Tibial artery (tissue), 4 donors: Measurements from ENCODE around the gene TMC3.

Source experiments
- DNase-seq, 2 donors: peaks; one replicate each; pipeline ENCODE4 v3.0.0-alpha.2; 2019
- H3K27ac ChIP-seq, 2 donors: fragments of 200-600 bp; sonication (generic) in 1 of 2; 1 replicate in 1 of 2; 2 replicates in 1 of 2; pipeline ENCODE4 v1.5.1; 2018 to 2019; ENCODE audit warnings: mild to moderate bottlenecking in 1 of 2
- H3K27me3 ChIP-seq, 2 donors: fragments of 200-600 bp; sonication (generic) in 1 of 2; one replicate each; pipeline versions ENCODE4 v1.5.1 to v1.6.0; 2016 to 2019
- H3K36me3 ChIP-seq, 3 donors: fragments of 200-600 bp; sonication (generic) in 2 of 3; one replicate each; pipeline ENCODE4 v1.5.1; 2016 to 2019; ENCODE audit warnings: mild to moderate bottlenecking in 2 of 3
- H3K4me1 ChIP-seq, 4 donors: fragments of 200-600 bp; sonication (generic) in 2 of 4; 1 replicate in 3 of 4; 2 replicates in 1 of 4; pipeline ENCODE4 v1.5.1; 2016 to 2019
- H3K4me3 ChIP-seq, 2 donors: fragments of 200-600 bp; sonication (generic) in 1 of 2; 1 replicate in 1 of 2; 2 replicates in 1 of 2; pipeline ENCODE4 v1.5.1; 2018 to 2019; ENCODE audit warnings: mild to moderate bottlenecking in 2 of 2
- H3K9me3 ChIP-seq, 3 donors: fragments of 200-600 bp; sonication (generic) in 1 of 3; one replicate each; pipeline ENCODE4 v1.5.1; 2016 to 2019
- intact Hi-C: fragments of 100-400 bp; cut with DNase I; formaldehyde crosslinking; loops from one replicate; pipeline ENCODE4 v1.15.0; 2023; ENCODE audit warnings: low total_unique reads
- TF ChIP-seq, protein P1 (sequence below), 2 experiments: fragments of 200-600 bp in 1 of 2; fragments of 450-650 bp in 1 of 2; IDR thresholded peaks; one replicate each; pipeline ENCODE4 v1.5.1; 2017 to 2019; ENCODE audit warnings: antibody characterized with exemption in 2 of 2, mild to moderate bottlenecking in 1 of 2, moderate library complexity in 1 of 2

The TMC3 gene

DNA sequence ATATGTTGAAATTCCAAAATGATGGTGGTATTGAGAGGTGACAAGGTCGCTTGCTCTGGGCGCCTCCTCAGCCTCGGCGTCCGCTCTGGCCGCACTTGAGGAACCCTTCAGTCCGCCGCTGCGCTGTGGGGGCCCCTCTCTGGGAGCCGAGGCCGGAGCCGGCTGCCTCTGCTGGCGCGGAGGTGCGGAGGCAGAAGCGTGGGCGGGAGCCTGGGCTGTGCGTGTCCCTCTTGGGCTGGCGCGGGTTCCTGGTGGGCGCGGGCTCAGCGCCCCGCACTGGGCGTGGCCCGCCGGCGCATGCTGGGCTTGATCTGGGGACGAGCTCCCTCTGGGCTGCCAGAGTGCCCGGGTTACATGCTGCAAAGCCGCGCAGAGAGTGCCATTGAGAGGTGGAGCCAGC, 39.8 kb upstream of the TMC3 start:
- H3K27ac ChIP-seq, result no peak overlapping the region
- H3K27me3 ChIP-seq, result peaks cover 0 to 16% of the 10 kb centered on the region in 2 donors
- intact Hi-C loops, result no loop called here
- no peak overlapping the region for H3K4me3 ChIP-seq
- DNase-seq, result no peak
- H3K4me1 ChIP-seq, result no peaks in the 10 kb centered on the region
- no peaks in the 10 kb centered on the region for H3K9me3 ChIP-seq
- H3K36me3 ChIP-seq, result no peaks in the 10 kb centered on the region
- TF ChIP-seq, protein P1, sequence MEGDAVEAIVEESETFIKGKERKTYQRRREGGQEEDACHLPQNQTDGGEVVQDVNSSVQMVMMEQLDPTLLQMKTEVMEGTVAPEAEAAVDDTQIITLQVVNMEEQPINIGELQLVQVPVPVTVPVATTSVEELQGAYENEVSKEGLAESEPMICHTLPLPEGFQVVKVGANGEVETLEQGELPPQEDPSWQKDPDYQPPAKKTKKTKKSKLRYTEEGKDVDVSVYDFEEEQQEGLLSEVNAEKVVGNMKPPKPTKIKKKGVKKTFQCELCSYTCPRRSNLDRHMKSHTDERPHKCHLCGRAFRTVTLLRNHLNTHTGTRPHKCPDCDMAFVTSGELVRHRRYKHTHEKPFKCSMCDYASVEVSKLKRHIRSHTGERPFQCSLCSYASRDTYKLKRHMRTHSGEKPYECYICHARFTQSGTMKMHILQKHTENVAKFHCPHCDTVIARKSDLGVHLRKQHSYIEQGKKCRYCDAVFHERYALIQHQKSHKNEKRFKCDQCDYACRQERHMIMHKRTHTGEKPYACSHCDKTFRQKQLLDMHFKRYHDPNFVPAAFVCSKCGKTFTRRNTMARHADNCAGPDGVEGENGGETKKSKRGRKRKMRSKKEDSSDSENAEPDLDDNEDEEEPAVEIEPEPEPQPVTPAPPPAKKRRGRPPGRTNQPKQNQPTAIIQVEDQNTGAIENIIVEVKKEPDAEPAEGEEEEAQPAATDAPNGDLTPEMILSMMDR (IDR thresholded peaks at IDR 0.05), result no peak

DNA sequence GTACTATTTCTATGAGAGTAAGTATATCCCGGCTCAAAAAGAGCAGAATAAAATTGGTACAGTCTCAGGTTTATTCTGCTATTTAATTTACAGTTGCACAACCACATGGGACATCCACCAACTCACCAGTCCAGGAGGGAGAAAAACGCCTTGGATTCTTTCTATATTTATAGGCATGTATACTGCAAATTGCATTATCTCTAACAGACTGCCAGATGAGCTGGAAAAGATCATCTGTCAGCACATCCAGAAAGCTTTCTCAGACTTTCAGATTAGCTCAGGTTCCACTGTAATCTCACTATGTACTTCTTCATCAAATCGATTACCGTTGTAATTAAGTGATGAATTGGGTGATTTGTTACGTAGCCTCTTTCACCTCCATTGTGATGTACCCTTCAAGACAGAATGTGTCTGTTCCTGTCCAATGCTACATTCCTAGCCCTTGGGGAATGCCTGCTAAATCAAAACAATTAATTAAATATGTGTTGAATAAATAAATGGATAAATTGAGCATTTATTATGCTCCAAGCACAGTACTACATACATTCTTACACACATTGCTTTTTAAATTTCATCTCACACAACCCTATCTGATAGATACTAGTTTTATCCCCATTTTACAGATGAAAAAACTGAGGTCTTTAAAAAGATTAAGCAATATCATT, 38.1 kb upstream of the TMC3 start:
- H3K27ac ChIP-seq, result no peak overlapping the region
- H3K4me1 ChIP-seq, result no peaks in the 10 kb centered on the region
- TF ChIP-seq, protein P1 (IDR thresholded peaks at IDR 0.05), result no peak
- peaks cover 0 to 16% of the 10 kb centered on the region in 2 donors for H3K27me3 ChIP-seq
- intact Hi-C loops, result no loop called here
- H3K36me3 ChIP-seq, result no peaks in the 10 kb centered on the region
- DNase-seq, result no peak
- no peak overlapping the region for H3K4me3 ChIP-seq
- H3K9me3 ChIP-seq, result no peaks in the 10 kb centered on the region

DNA sequence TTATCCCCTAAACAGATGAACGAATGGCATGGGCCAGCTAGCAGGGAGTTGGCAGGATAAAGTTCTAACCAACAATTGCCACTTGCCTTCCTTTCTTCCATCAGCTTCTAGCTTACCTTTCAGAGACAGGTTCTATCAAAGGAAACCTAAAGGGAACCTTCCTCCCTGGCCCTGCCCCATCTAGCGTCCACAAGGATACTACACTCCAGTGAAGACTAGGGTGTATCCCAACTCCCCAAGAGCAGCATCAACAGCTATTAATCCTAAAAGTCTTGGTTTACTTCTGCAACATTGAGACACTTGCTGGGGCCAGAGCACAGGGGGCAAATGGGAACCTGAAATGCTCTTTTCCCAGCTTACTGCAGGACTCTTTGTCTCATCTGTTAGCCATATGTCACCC, 37.0 kb upstream of the TMC3 start:
- no peaks in the 10 kb centered on the region for H3K36me3 ChIP-seq
- no peaks in the 10 kb centered on the region for H3K9me3 ChIP-seq
- H3K27ac ChIP-seq, result no peak overlapping the region
- no peak for DNase-seq
- TF ChIP-seq, protein P1 (IDR thresholded peaks at IDR 0.05), result no peak
- H3K4me3 ChIP-seq, result no peak overlapping the region
- intact Hi-C loops, result no loop called here
- H3K27me3 ChIP-seq, result peaks cover 0 to 16% of the 10 kb centered on the region in 2 donors
- no peaks in the 10 kb centered on the region for H3K4me1 ChIP-seq

DNA sequence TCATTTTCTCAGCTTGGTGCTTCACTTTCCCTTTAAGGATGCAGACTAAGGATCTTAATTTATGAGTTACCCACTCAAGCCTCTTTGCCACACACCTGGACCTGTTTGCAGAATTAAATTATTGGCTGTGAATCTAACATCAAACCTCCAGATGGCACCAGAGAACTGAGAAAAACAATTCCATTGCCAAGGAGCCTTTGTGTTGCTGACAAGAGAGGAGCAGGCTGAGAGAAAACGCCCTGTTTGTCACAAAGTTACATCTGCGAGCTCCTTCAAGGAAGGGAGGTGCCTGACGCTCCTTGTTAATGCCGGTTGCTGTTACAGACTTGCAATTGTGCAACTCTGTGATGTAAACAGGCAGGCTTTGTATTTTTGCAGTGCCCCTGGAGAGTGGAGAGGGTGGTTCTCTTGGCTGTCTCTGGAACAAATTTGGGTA, 36.3 kb upstream of the TMC3 start:
- no peaks in the 10 kb centered on the region for H3K9me3 ChIP-seq
- H3K36me3 ChIP-seq, result no peaks in the 10 kb centered on the region
- H3K4me3 ChIP-seq, result no peak overlapping the region
- no peaks in the 10 kb centered on the region for H3K4me1 ChIP-seq
- TF ChIP-seq, protein P1 (IDR thresholded peaks at IDR 0.05), result peak in 1 of 2 experiments; percentile 41
- DNase-seq, result peak; percentile 75 to 79
- no peak overlapping the region for H3K27ac ChIP-seq
- H3K27me3 ChIP-seq, result peaks cover 0 to 16% of the 10 kb centered on the region in 2 donors
- intact Hi-C loops, result no loop called here

DNA sequence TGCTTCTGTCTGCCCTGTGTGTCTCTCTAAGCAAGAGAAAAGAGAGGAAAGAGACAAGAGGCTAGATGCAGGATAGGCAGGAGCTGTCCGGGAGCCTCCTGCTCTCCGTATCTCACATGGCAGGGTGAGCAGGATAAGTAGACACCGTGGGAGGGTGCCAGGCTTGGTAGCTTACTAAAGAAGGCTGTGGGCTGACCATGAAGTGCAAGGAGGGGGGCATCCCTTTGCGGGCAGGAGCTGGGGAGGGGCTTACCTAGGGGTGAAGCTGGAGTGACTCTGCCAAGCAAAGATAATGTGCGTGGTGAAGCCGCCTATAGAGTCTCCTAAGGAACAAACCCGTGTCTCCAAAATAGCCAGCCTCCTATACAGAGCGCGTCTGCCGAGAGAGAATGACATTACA, 33.7 kb upstream of the TMC3 start:
- Histone ChIP-seq H3K27ac (no peak overlapping the region), H3K9me3 (no peaks in the 10 kb centered on the region), H3K4me1 (no peaks in the 10 kb centered on the region), H3K36me3 (no peaks in the 10 kb centered on the region), H3K27me3 (peaks cover 0 to 11% of the 10 kb centered on the region in 2 donors), H3K4me3 (no peak overlapping the region)
- DNase-seq, result no peak
- TF ChIP-seq, protein P1 (IDR thresholded peaks at IDR 0.05), result no peak
- intact Hi-C loops, result no loop called here
